AG09309 (cell line): ENCODE measurements around the gene FN1.
A peak's percentile ranks its signal among the peaks of the same experiment; 100 is the strongest.

Experiments used
- DNase-seq: peaks from one replicate; pipeline ENCODE4 v3.0.0-alpha.2; 2010; ENCODE audit warnings: low read depth
- H3K4me3 ChIP-seq: 2 replicates; pipeline ENCODE4 v1.5.1; 2011; ENCODE audit warnings: mild to moderate bottlenecking, low read depth, low read length, moderate library complexity; ENCODE audit not compliant: control insufficient read depth
- CTCF ChIP-seq: IDR thresholded peaks from 2 replicates; pipeline ENCODE4 v1.5.1; 2011; ENCODE audit warnings: mild to moderate bottlenecking, low read depth, low read length, inconsistent platforms; ENCODE audit not compliant: insufficient read depth, control insufficient read depth; ENCODE audit errors: missing control alignments

FN1 gene

GRCh38 chr2:215454519-215455246 is 18.8 kb upstream of the FN1 start:
- DNase-seq, result no peak
- TF ChIP-seq CTCF, result peak; percentile 73
- H3K4me3 ChIP-seq, result no peak overlapping the region

- H3K4me3 ChIP-seq, result no peak overlapping the region
- no peak for DNase-seq
- no peak for TF ChIP-seq CTCF
These were observed 16.9 kb upstream of the FN1 start for GRCh38 chr2:215452725-215453124.

DNA sequence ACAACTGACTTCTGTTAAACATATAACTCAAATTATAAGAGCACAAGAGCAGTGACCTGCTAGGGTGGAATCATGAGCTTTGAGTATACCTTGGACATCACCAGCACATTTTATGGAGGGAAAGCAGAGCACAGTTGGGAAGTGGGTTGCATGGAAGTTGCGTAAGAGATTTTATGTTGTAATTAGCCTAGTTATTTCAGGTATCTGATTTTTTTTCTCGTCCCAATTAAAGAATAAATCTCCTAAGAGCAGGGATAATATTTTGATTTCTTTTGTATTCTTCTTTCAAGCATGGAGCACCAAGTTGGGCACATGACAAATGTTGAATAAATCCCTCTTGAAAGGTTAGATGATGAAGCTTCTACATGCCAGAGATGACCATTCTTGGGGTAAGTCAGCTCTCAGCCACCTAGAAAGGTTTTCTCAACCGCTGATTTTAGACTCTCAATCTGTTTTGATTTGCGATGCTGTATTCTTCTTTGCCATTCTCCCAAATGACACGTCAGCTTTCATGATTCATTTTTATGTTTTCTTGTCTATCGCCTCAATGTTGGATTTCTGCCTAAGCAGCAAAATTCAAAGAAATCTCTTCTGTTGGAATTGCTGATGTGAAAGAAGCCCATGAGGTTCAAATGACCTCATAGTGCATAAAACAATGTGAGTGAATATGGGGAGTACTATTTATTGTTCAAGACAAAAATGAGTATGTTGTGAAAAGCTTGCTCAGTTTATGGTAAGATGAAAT is 15.3 kb upstream of the FN1 start:
- no peak overlapping the region for H3K4me3 ChIP-seq
- no peak for DNase-seq
- TF ChIP-seq CTCF, result no peak

- no peak for DNase-seq
- no peak overlapping the region for H3K4me3 ChIP-seq
- no peak for TF ChIP-seq CTCF
These were observed 14.5 kb upstream of the FN1 start for GRCh38 chr2:215450188-215451011.

- no peak for DNase-seq
- no peak overlapping the region for H3K4me3 ChIP-seq
These were observed 11.8 kb upstream of the FN1 start for GRCh38 chr2:215447673-215448081.

More at GRCh38 chr2:215447673-215448081, 11.8 kb upstream of the FN1 start:
- no peak for TF ChIP-seq CTCF
